Endothelial cell of umbilical vein (primary cell): ENCODE results near the gene GAGE12G.
"Not testable (repeated sequence)": the region's sequence is repeated elsewhere in the genome, so short reads cannot be mapped to it uniquely, and the experiment has no call there.

Experiments
- EZH2 ChIP-seq: IDR thresholded peaks from 2 replicates; pipeline ENCODE4 v1.6.1; 2012; ENCODE audit warnings: borderline replicate concordance, low read depth, mild to moderate bottlenecking, moderate library complexity, low read length, inconsistent platforms; ENCODE audit not compliant: severe bottlenecking
- FOS ChIP-seq: IDR thresholded peaks from 2 replicates; pipeline ENCODE4 v1.6.1; 2011; ENCODE audit warnings: mild to moderate bottlenecking, low read length, moderate library complexity, borderline replicate concordance; ENCODE audit not compliant: insufficient read depth
- JUN ChIP-seq: IDR thresholded peaks from 2 replicates; pipeline ENCODE4 v1.6.1; 2011; ENCODE audit warnings: borderline replicate concordance, low read depth; ENCODE audit not compliant: insufficient read length, insufficient read depth
- MYC ChIP-seq: IDR thresholded peaks from one replicate; pipeline ENCODE4 v1.6.1; 2011; ENCODE audit warnings: mild to moderate bottlenecking, low read depth, low read length
- POLR2A ChIP-seq: IDR thresholded peaks from 2 replicates; pipeline ENCODE4 v1.6.1; 2012; ENCODE audit warnings: low read depth, mild to moderate bottlenecking, control low read depth, low read length
- POLR2AphosphoS5 ChIP-seq: IDR thresholded peaks from 2 replicates; pipeline ENCODE4 v1.6.1; 2012; ENCODE audit warnings: low read depth, mild to moderate bottlenecking, control low read depth, low read length, moderate library complexity; ENCODE audit not compliant: insufficient read depth
- TF ChIP-seq, protein P1 (sequence below), 2 donors: IDR thresholded peaks; 1 replicate in 1 of 2; 2 replicates in 1 of 2; pipeline ENCODE4 v1.5.1; 2011; ENCODE audit warnings: low read length in 2 of 2, mild to moderate bottlenecking in 2 of 2, moderate library complexity in 2 of 2, control low read depth in 1 of 2, inconsistent platforms in 1 of 2, low read depth in 1 of 2; ENCODE audit not compliant: insufficient read depth in 1 of 2; ENCODE audit errors: extremely low read depth in 1 of 2
- TF ChIP-seq, protein P2 (sequence below): IDR thresholded peaks from 2 replicates; pipeline ENCODE4 v1.6.1; 2011; ENCODE audit not compliant: insufficient read depth, insufficient read length

DNA sequence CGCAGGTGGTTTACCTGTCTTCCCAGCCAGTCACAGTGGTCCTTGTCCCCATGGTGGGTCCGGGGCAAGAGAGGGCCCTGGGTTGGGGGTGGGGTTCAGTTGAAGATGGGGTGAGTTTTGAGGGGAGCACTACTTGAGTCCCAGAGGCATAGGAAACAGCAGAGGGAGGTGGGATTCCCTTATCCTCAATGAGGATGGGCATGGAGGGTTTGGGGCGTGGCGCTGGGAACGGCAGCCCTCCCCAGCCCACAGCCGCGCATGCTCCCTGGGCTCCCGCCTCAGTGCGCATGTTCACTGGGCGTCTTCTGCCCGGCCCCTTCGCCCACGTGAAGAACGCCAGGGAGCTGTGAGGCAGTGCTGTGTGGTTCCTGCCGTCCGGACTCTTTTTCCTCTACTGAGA lies 28.8 kb upstream of the GAGE12G start, which contains the start of gene GAGE12D:
- TF ChIP-seq POLR2A, EZH2, FOS, JUN, POLR2AphosphoS5, MYC: not testable (repeated sequence)
- TF ChIP-seq, protein P1, sequence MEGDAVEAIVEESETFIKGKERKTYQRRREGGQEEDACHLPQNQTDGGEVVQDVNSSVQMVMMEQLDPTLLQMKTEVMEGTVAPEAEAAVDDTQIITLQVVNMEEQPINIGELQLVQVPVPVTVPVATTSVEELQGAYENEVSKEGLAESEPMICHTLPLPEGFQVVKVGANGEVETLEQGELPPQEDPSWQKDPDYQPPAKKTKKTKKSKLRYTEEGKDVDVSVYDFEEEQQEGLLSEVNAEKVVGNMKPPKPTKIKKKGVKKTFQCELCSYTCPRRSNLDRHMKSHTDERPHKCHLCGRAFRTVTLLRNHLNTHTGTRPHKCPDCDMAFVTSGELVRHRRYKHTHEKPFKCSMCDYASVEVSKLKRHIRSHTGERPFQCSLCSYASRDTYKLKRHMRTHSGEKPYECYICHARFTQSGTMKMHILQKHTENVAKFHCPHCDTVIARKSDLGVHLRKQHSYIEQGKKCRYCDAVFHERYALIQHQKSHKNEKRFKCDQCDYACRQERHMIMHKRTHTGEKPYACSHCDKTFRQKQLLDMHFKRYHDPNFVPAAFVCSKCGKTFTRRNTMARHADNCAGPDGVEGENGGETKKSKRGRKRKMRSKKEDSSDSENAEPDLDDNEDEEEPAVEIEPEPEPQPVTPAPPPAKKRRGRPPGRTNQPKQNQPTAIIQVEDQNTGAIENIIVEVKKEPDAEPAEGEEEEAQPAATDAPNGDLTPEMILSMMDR (IDR thresholded peaks at IDR 0.05; ENCODE audit: extremely low read depth in 1 of 2, insufficient read depth in 1 of 2, low read depth in 1 of 2, low read length in 2 of 2), result not testable (repeated sequence)
- TF ChIP-seq, protein P2, sequence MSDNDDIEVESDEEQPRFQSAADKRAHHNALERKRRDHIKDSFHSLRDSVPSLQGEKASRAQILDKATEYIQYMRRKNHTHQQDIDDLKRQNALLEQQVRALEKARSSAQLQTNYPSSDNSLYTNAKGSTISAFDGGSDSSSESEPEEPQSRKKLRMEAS, result not testable (repeated sequence)
